GM23338 (cell line): Measurements from ENCODE around the gene SEH1L. TPM values are rescaled to one million over a fixed set of nuclear protein-coding genes. Genes with fewer than 3 reads are reported as not detected.

Experiments used
- ATAC-seq: fragments of 200-7000 bp; cut with Tn5 transposase; 3 replicates; pipeline ENCODE4 v1.9.1; 2020
- DNase-seq: peaks from one replicate; pipeline ENCODE4 v3.0.0-alpha.2; 2015; ENCODE audit warnings: low spot score
- H2AFZ ChIP-seq: fragments of 200-600 bp; sonication (generic); 2 replicates; pipeline ENCODE4 v1.8.0; 2016; ENCODE audit warnings: antibody characterized with exemption, mild to moderate bottlenecking, moderate library complexity
- H3F3A ChIP-seq: fragments of 200-600 bp; sonication (generic); replicated peaks from 2 replicates; pipeline ENCODE4 v1.8.0; 2017; ENCODE audit warnings: antibody characterized with exemption, mixed run types, low read depth
- H3K27ac ChIP-seq: fragments of 200-600 bp; sonication (generic); 2 replicates; pipeline ENCODE4 v1.6.1; 2016; ENCODE audit warnings: low read depth
- H3K27me3 ChIP-seq: fragments of 200-600 bp; sonication (generic); 2 replicates; pipeline ENCODE4 v1.8.0; 2016; ENCODE audit warnings: mild to moderate bottlenecking, mixed run types, moderate library complexity; ENCODE audit not compliant: insufficient read depth
- H3K36me3 ChIP-seq: fragments of 200-600 bp; sonication (generic); 2 replicates; pipeline ENCODE4 v1.8.0; 2016; ENCODE audit warnings: mild to moderate bottlenecking; ENCODE audit not compliant: insufficient read depth
- H3K4me1 ChIP-seq: fragments of 200-600 bp; sonication (generic); 2 replicates; pipeline ENCODE4 v1.8.0; 2016; ENCODE audit warnings: mild to moderate bottlenecking, moderate library complexity; ENCODE audit not compliant: insufficient read depth
- H3K4me2 ChIP-seq: fragments of 200-600 bp; sonication (generic); 2 replicates; pipeline ENCODE4 v1.7.1; 2017; ENCODE audit warnings: mixed run types
- H3K4me3 ChIP-seq: fragments of 200-600 bp; sonication (generic); 2 replicates; pipeline ENCODE4 v1.6.1; 2016; ENCODE audit warnings: mixed run types
- H3K79me2 ChIP-seq: fragments of 200-600 bp; sonication (generic); replicated peaks from 2 replicates; pipeline ENCODE4 v1.8.0; 2017; ENCODE audit warnings: mild to moderate bottlenecking; ENCODE audit not compliant: insufficient read depth
- H3K9me2 ChIP-seq: fragments of 200-600 bp; sonication (generic); 2 replicates; pipeline ENCODE4 v1.8.0; 2017; ENCODE audit not compliant: insufficient read depth
- H4K20me1 ChIP-seq: fragments of 200-600 bp; sonication (generic); replicated peaks from 2 replicates; pipeline ENCODE4 v1.8.0; 2017; ENCODE audit warnings: mild to moderate bottlenecking; ENCODE audit not compliant: insufficient read depth
- H3K27ac Mint-ChIP-seq: 2 replicates; pipeline ENCODE4 v1.8.0; 2020; ENCODE audit warnings: inconsistent platforms, mild to moderate bottlenecking, moderate library complexity, mixed read lengths
- H3K27me3 Mint-ChIP-seq: 3 replicates; pipeline ENCODE4 v1.8.0; 2022; ENCODE audit warnings: low read depth, mild to moderate bottlenecking, moderate library complexity, mixed read lengths, inconsistent platforms; ENCODE audit not compliant: insufficient read depth, poor library complexity
- H3K36me3 Mint-ChIP-seq: 3 replicates; pipeline ENCODE4 v1.8.0; 2021; ENCODE audit warnings: low read depth, mild to moderate bottlenecking, inconsistent platforms, moderate library complexity, mixed read lengths
- H3K4me1 Mint-ChIP-seq: 3 replicates; pipeline ENCODE4 v1.8.0; 2020; ENCODE audit warnings: mild to moderate bottlenecking, inconsistent platforms, mixed read lengths
- H3K4me3 Mint-ChIP-seq: 3 replicates; pipeline ENCODE4 v1.8.0; 2021; ENCODE audit warnings: moderate library complexity, mild to moderate bottlenecking, inconsistent platforms, mixed read lengths
- H3K9me3 Mint-ChIP-seq: 3 replicates; pipeline ENCODE4 v1.8.0; 2020; ENCODE audit warnings: moderate library complexity, mild to moderate bottlenecking, inconsistent platforms, mixed read lengths
- CREB1 ChIP-seq: fragments of 250-450 bp; sonication (Bioruptor Pico); IDR thresholded peaks from 2 replicates; pipeline ENCODE4 v1.5.0; 2020; ENCODE audit warnings: low read depth, mild to moderate bottlenecking, moderate library complexity
- CTCF ChIP-seq, 2 experiments: fragments of 200-600 bp in 1 of 2; sonication (generic) in 1 of 2; conservative IDR thresholded peaks; 2 replicates each; pipeline versions ENCODE4 v1.5.1 to v1.6.1; 2016 to 2017; ENCODE audit warnings: antibody characterized with exemption in 2 of 2, low read depth in 2 of 2, mild to moderate bottlenecking in 2 of 2, moderate library complexity in 1 of 2
- ETS1 ChIP-seq: IDR thresholded peaks from 2 replicates; pipeline ENCODE4 v1.6.1; 2016; ENCODE audit warnings: antibody characterized with exemption
- EZH2 ChIP-seq: fragments of 200-600 bp; sonication (generic); IDR thresholded peaks from one replicate; pipeline ENCODE4 v1.8.0; 2017; ENCODE audit warnings: antibody characterized with exemption, mild to moderate bottlenecking, low read depth; ENCODE audit not compliant: unreplicated experiment
- EZH2phosphoT487 ChIP-seq: fragments of 200-600 bp; sonication (generic); IDR thresholded peaks from one replicate; pipeline ENCODE4 v1.8.1; 2018; ENCODE audit warnings: antibody characterized with exemption; ENCODE audit not compliant: unreplicated experiment
- NANOG ChIP-seq: IDR thresholded peaks from 2 replicates; pipeline ENCODE4 v1.6.1; 2016; ENCODE audit warnings: antibody characterized with exemption, borderline replicate concordance
- POLR2AphosphoS5 ChIP-seq: IDR thresholded peaks from 2 replicates; pipeline ENCODE4 v1.6.1; 2016; ENCODE audit warnings: antibody characterized with exemption, low read depth
- STAT1 ChIP-seq: IDR thresholded peaks from one replicate; pipeline ENCODE4 v1.6.1; 2016; ENCODE audit warnings: antibody characterized with exemption; ENCODE audit not compliant: unreplicated experiment
- ZNF114 ChIP-seq: fragments of 250-450 bp; sonication (Bioruptor Pico); IDR thresholded peaks from 2 replicates; pipeline ENCODE4 v1.5.0; 2020; ENCODE audit warnings: mild to moderate bottlenecking, moderate library complexity
- ZNF331 ChIP-seq: fragments of 250-450 bp; sonication (Bioruptor Pico); IDR thresholded peaks from 2 replicates; pipeline ENCODE4 v1.5.0; 2020; ENCODE audit warnings: low read depth, mild to moderate bottlenecking, moderate library complexity
- ZNF462 ChIP-seq: fragments of 250-450 bp; sonication (Bioruptor Pico); IDR thresholded peaks from 2 replicates; pipeline ENCODE4 v1.5.0; 2020; ENCODE audit warnings: mild to moderate bottlenecking, moderate library complexity
- polyA plus RNA-seq: library from polyadenylated mRNA; unstranded; fragments of >200 nt; fragmentation: Nextera tagmentation; extraction: Ambion mirVana; gene quantifications from 2 replicates; pipeline ENCODE4 v1.2.1, GENCODE V29; 2016
- total RNA-seq: library from RNA; depleted of rRNA; stranded (reverse); fragments of >200 nt; shearing (Covaris generic); gene quantifications from 2 replicates; pipeline ENCODE4 v1.2.3, GENCODE V29; 2014

The SEH1L gene
- total and polyA plus RNA-seq, 2 experiments from 2014 or later: 46.9 to 72.0 TPM

- Mint-ChIP-seq H3K4me1 (no peaks in the 10 kb centered on the region), H3K27ac (no peak overlapping the region), H3K36me3 (peaks cover 62% of the 10 kb centered on the region), H3K27me3 (no peaks in the 10 kb centered on the region), H3K4me3 (no peak overlapping the region), H3K9me3 (no peaks in the 10 kb centered on the region)
- ATAC-seq (no peak), DNase-seq (no peak)
- TF ChIP-seq CREB1: no peak
- Histone ChIP-seq H3K79me2 (no peaks in the 10 kb centered on the region), H3K9me2 (no peaks in the 10 kb centered on the region), H4K20me1 (peaks cover 10% of the 10 kb centered on the region), H3K27ac (no peak overlapping the region), H3K27me3 (no peaks in the 10 kb centered on the region), H3K4me2 (no peak overlapping the region), H3K4me1 (no peaks in the 10 kb centered on the region), H3K36me3 (peaks cover 25% of the 10 kb centered on the region), H2AFZ (no peak overlapping the region), H3K4me3 (no peak overlapping the region), H3F3A (no peaks in the 10 kb centered on the region)
These were observed 67.0 kb downstream of the SEH1L start for GRCh38 chr18:13014818-13015217.

GRCh38 chr18:13017247-13017875 is 69.5 kb downstream of the SEH1L start:
- Histone ChIP-seq H3K4me1 (no peaks in the 10 kb centered on the region), H3K9me2 (no peaks in the 10 kb centered on the region), H3K4me2 (no peak overlapping the region), H4K20me1 (peaks cover 5% of the 10 kb centered on the region; the same call in 1 of the 2 replicates), H3K27ac (no peak overlapping the region), H3F3A (no peaks in the 10 kb centered on the region), H3K36me3 (peaks cover 23% of the 10 kb centered on the region), H3K4me3 (no peak overlapping the region), H3K27me3 (no peaks in the 10 kb centered on the region), H3K79me2 (no peaks in the 10 kb centered on the region; the same call in 1 of the 2 replicates), H2AFZ (no peak overlapping the region)
- Mint-ChIP-seq H3K4me1 (peaks cover 4% of the 10 kb centered on the region; the same call in 1 of the 3 replicates), H3K27ac (no peak overlapping the region), H3K4me3 (no peak overlapping the region), H3K27me3 (no peaks in the 10 kb centered on the region), H3K36me3 (peaks cover 62% of the 10 kb centered on the region), H3K9me3 (no peaks in the 10 kb centered on the region)
- no peak for DNase-seq
- ATAC-seq: no peak
- TF ChIP-seq CREB1 (no peak), ETS1 (no peak), EZH2 (no peak), EZH2phosphoT487 (no peak), ZNF114 (CRISPR knock-in tag) (no peak), POLR2AphosphoS5 (no peak), ZNF331 (CRISPR knock-in tag) (no peak), NANOG (no peak), ZNF462 (CRISPR knock-in tag) (no peak), CTCF (conservative IDR thresholded peaks at IDR 0.05; ENCODE audit: low read depth in 2 of 2) (no peak), STAT1 (no peak)
